ENCODE data around the gene KIF5C.

DNA sequence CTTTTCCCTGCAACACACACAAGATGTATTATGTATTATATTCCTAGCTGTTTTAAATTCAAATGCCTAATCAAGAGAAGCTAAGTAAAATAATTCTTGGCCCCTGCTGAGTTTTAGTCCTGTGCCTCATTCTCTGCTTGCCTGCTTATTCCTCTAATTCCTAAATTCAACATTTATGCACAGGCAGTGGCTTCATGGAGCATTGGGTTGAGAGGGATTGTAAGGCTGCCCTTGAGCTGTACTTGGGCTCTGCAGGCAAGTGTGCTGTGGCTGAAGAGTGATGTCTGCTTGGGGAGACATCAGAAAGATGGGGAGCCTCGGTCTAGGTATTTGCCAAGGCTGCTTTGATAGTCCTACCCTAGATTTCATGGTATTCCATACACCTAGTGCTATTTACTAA is 27.8 kb downstream of the KIF5C start:
- TF ChIP-seq, protein P1, sequence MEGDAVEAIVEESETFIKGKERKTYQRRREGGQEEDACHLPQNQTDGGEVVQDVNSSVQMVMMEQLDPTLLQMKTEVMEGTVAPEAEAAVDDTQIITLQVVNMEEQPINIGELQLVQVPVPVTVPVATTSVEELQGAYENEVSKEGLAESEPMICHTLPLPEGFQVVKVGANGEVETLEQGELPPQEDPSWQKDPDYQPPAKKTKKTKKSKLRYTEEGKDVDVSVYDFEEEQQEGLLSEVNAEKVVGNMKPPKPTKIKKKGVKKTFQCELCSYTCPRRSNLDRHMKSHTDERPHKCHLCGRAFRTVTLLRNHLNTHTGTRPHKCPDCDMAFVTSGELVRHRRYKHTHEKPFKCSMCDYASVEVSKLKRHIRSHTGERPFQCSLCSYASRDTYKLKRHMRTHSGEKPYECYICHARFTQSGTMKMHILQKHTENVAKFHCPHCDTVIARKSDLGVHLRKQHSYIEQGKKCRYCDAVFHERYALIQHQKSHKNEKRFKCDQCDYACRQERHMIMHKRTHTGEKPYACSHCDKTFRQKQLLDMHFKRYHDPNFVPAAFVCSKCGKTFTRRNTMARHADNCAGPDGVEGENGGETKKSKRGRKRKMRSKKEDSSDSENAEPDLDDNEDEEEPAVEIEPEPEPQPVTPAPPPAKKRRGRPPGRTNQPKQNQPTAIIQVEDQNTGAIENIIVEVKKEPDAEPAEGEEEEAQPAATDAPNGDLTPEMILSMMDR (IDR thresholded peaks at IDR 0.05 in 4 of 5, conservative IDR thresholded peaks at IDR 0.05 in 1 of 5) = no peak
- no peak for TF ChIP-seq POLR2A (IDR thresholded peaks at IDR 0.05)

Measured in gastrocnemius medialis (tissue), 4 donors.